Activated CD4-positive, alpha-beta T cell treated with anti-CD3 and anti-CD28 coated beads, Interleukin-2, amount 50 U/mL, for 48 hours (primary cell): ENCODE measurements around the gene TSC22D2.
"Not testable (repeated sequence)": the region's sequence is repeated elsewhere in the genome, so short reads cannot be mapped to it uniquely, and the experiment has no call there.

Source experiments
- DNase-seq, 2 experiments: peaks; one replicate each; pipeline ENCODE4 v3.0.0-alpha.2; 2020

Gene TSC22D2

GRCh38 chr3:150494411-150494977 is 86.4 kb downstream of the TSC22D2 start:
- no peak for DNase-seq

- DNase-seq: no peak
These were observed 87.1 kb downstream of the TSC22D2 start for GRCh38 chr3:150495149-150495548.

GRCh38 chr3:150495563-150496168 is 87.6 kb downstream of the TSC22D2 start:
- DNase-seq: no peak

- no peak for DNase-seq
These were observed 89.9 kb downstream of the TSC22D2 start for GRCh38 chr3:150497956-150498355.

GRCh38 chr3:150500960-150501359 is 92.9 kb downstream of the TSC22D2 start:
- not testable (repeated sequence) for DNase-seq

- no peak for DNase-seq
These were observed 95.5 kb downstream of the TSC22D2 start for GRCh38 chr3:150503402-150504099.

GRCh38 chr3:150504483-150504882 is 96.4 kb downstream of the TSC22D2 start:
- no peak for DNase-seq

- DNase-seq: no peak
These were observed 100.3 kb downstream of the TSC22D2 start for GRCh38 chr3:150508401-150508800.

- DNase-seq: no peak
These were observed 101.7 kb downstream of the TSC22D2 start for GRCh38 chr3:150509780-150510179.

GRCh38 chr3:150511122-150511821 is 103.2 kb downstream of the TSC22D2 start:
- DNase-seq: no peak

GRCh38 chr3:150515210-150515609 is 107.1 kb downstream of the TSC22D2 start:
- DNase-seq: no peak
